Kidney (tissue), 14 donors: ENCODE results near the gene RMDN2. TPM values are rescaled to one million over a fixed set of nuclear protein-coding genes. Genes with fewer than 3 reads are reported as not detected.

Experiments
- DNase-seq, 5 donors: peaks; one replicate each; pipeline ENCODE4 v3.0.0-alpha.2; 2013 to 2020
- FAIRE-seq: peaks from 2 replicates; lab custom pipeline; 2012; peaks lifted over from hg19 to GRCh38; lab: Jason Lieb, UNC
- H3K27ac ChIP-seq, 2 donors: one replicate each; pipeline ENCODE4 v1.7.0; 2013; ENCODE audit warnings: low read depth in 2 of 2, low read length in 2 of 2, inconsistent platforms in 1 of 2
- H3K27me3 ChIP-seq: one replicate; pipeline ENCODE4 v1.7.1; 2013; ENCODE audit warnings: low read length, inconsistent platforms; ENCODE audit not compliant: control insufficient read depth, insufficient read depth
- H3K36me3 ChIP-seq, 3 donors: one replicate each; pipeline versions ENCODE4 v1.7.0 to v1.7.1; 2013; ENCODE audit warnings: low read length in 3 of 3, control low read depth in 1 of 3, inconsistent platforms in 1 of 3; ENCODE audit not compliant: insufficient read depth in 3 of 3, control insufficient read depth in 2 of 3
- H3K4me1 ChIP-seq, 3 donors: one replicate each; pipeline versions ENCODE4 v1.7.0 to v1.7.1; 2013; ENCODE audit warnings: low read length in 3 of 3, inconsistent platforms in 1 of 3, low read depth in 1 of 3; ENCODE audit not compliant: control insufficient read depth in 2 of 3, insufficient read depth in 2 of 3
- H3K4me3 ChIP-seq, 3 donors: one replicate each; pipeline versions ENCODE4 v1.7.0 to v1.8.1; 2013; ENCODE audit warnings: low read length in 3 of 3, control low read depth in 1 of 3, inconsistent platforms in 1 of 3
- H3K9ac ChIP-seq, 3 donors: one replicate each; pipeline versions ENCODE4 v1.7.0 to v1.7.1; 2013; ENCODE audit warnings: low read length in 3 of 3, control low read depth in 1 of 3, inconsistent platforms in 1 of 3
- H3K9me3 ChIP-seq, 3 donors: one replicate each; pipeline versions ENCODE4 v1.7.0 to v1.7.1; 2013; ENCODE audit warnings: low read length in 3 of 3, control low read depth in 1 of 3, inconsistent platforms in 1 of 3; ENCODE audit not compliant: control insufficient read depth in 2 of 3, insufficient read depth in 1 of 3
- CTCF ChIP-seq: IDR thresholded peaks from 3 replicates; pipeline ENCODE4 v1.5.1; 2012; ENCODE audit warnings: mild to moderate bottlenecking, moderate library complexity, borderline replicate concordance; ENCODE audit not compliant: insufficient read depth; ENCODE audit errors: extremely low read depth
- intact Hi-C: fragments of 100-400 bp; cut with DNase I; formaldehyde crosslinking; loops from one replicate; pipeline ENCODE4 v1.11.1; 2022
- polyA plus RNA-seq: library from polyadenylated mRNA; stranded (reverse); fragments of 350-450 nt; fragmentation: Illumina TruSeq; extraction: RNeasy Lipid Tissue Mini Kit (QIAGEN cat#74804); gene quantifications from one replicate; pipeline ENCODE4 v1.2.3, GENCODE V29; 2014; ENCODE audit warnings: low read depth, low replicate concordance; ENCODE audit not compliant: insufficient read depth
- total RNA-seq: library from RNA; stranded (reverse); fragmentation: NEBNext Ultra II Directional; extraction: Animal tissue kit (Norgen Biotek cat#: 25700); gene quantifications from one replicate; pipeline ENCODE4 v1.2.1, GENCODE V29; 2021
- donor health status: control.
- donor health status: control.
- donor health status: control.
- donor health status: control.
- donor health status: control.
- donor health status: DM: yes; HTN: yes; CAD: no.
- donor health status: Normal renal cell carcinoma (clear cell type).

The RMDN2 gene
- total and polyA plus RNA-seq, 2 donors from 2014 or later = 7.9 to 10.5 TPM

GRCh38 chr2:38035968-38036367 is 110.9 kb downstream of the RMDN2 start:
- FAIRE-seq (no peak), DNase-seq (no peak)
- Histone ChIP-seq H3K27me3 (peaks cover 2% of the 10 kb centered on the region), H3K36me3 (no peaks in the 10 kb centered on the region), H3K9me3 (no peaks in the 10 kb centered on the region), H3K27ac (no peak overlapping the region), H3K9ac (no peak overlapping the region), H3K4me3 (no peak overlapping the region), H3K4me1 (peaks cover 0 to 2% (median 0%) of the 10 kb centered on the region in 3 donors)
- TF ChIP-seq CTCF = no peak
- intact Hi-C loops = no loop called here

GRCh38 chr2:38037325-38037724 is 112.2 kb downstream of the RMDN2 start:
- no peak overlapping the region for H3K27ac ChIP-seq
- H3K9me3 ChIP-seq = no peaks in the 10 kb centered on the region
- peak overlapping the region in 1 of 3 donors; percentile 30 for H3K9ac ChIP-seq
- intact Hi-C loops = no loop called here
- peaks cover 0 to 2% (median 0%) of the 10 kb centered on the region in 3 donors for H3K4me1 ChIP-seq
- no peak overlapping the region for H3K4me3 ChIP-seq
- FAIRE-seq = no peak
- TF ChIP-seq CTCF = no peak
- H3K36me3 ChIP-seq = no peaks in the 10 kb centered on the region
- H3K27me3 ChIP-seq = peaks cover 2% of the 10 kb centered on the region
- DNase-seq = no peak

- Histone ChIP-seq H3K4me1 (peaks cover 0 to 2% (median 0%) of the 10 kb centered on the region in 3 donors), H3K9ac (peak overlapping the region in 1 of 3 donors; percentile 30), H3K27ac (peak overlapping the region; percentile 20 to 51), H3K36me3 (no peaks in the 10 kb centered on the region), H3K4me3 (peak overlapping the region; percentile 54 to 57 (median 54)), H3K9me3 (no peaks in the 10 kb centered on the region), H3K27me3 (peaks cover 2% of the 10 kb centered on the region)
- DNase-seq (peak; percentile 64 to 89 (median 84)), FAIRE-seq (no peak)
- no peak for TF ChIP-seq CTCF
- intact Hi-C loops = no loop called here
Observed at GRCh38 chr2:38037757-38038621, 112.9 kb downstream of the RMDN2 start.
